Fibroblast of lung (primary cell): Measurements from ENCODE around the gene EXOC6. TPM values are rescaled to one million over a fixed set of nuclear protein-coding genes. Genes with fewer than 3 reads are reported as not detected.

ENCODE experiments used
- DNase-seq, 2 donors: peaks; one replicate each; pipeline versions ENCODE4 v3.0.0 to v3.0.0-alpha.2; 2010; ENCODE audit warnings: low read depth in 2 of 2
- H2AFZ ChIP-seq: 2 replicates; pipeline ENCODE4 v1.5.1; 2012; ENCODE audit warnings: low read length, control low read depth, inconsistent platforms
- H3K27ac ChIP-seq: 2 replicates; pipeline ENCODE4 v1.5.1; 2011; ENCODE audit warnings: low read length, control low read depth; ENCODE audit not compliant: insufficient read depth
- H3K27me3 ChIP-seq: 2 replicates; pipeline ENCODE4 v1.5.1; 2011; ENCODE audit warnings: mild to moderate bottlenecking, low read length; ENCODE audit not compliant: control insufficient read depth, insufficient read depth
- H3K36me3 ChIP-seq: 2 replicates; pipeline ENCODE4 v1.5.1; 2011; ENCODE audit warnings: low read length; ENCODE audit not compliant: control insufficient read depth, insufficient read depth
- H3K4me1 ChIP-seq: 2 replicates; pipeline ENCODE4 v1.5.1; 2011; ENCODE audit warnings: low read length; ENCODE audit not compliant: control insufficient read depth, insufficient read depth; ENCODE audit errors: extremely low read depth
- H3K4me2 ChIP-seq: 2 replicates; pipeline ENCODE4 v1.5.1; 2011; ENCODE audit warnings: low read length, control low read depth; ENCODE audit not compliant: insufficient read depth; ENCODE audit errors: extremely low read depth
- H3K4me3 ChIP-seq, 4 experiments: fragments of 200-600 bp in 1 of 4; sonication (generic) in 1 of 4; replicated peaks in 1 of 4; 2 replicates each; pipeline ENCODE4 v1.5.1; 2011 to 2016; ENCODE audit warnings: low read length in 4 of 4, low read depth in 3 of 4, mild to moderate bottlenecking in 3 of 4, control low read depth in 2 of 4, inconsistent platforms in 1 of 4, mixed read lengths in 1 of 4; ENCODE audit not compliant: insufficient read depth in 1 of 4; ENCODE audit errors: control extremely low read depth in 1 of 4
- H3K79me2 ChIP-seq: 2 replicates; pipeline ENCODE4 v1.5.1; 2012; ENCODE audit warnings: mild to moderate bottlenecking, low read length, inconsistent platforms; ENCODE audit not compliant: control insufficient read depth, insufficient read depth
- H3K9ac ChIP-seq: 2 replicates; pipeline ENCODE4 v1.5.1; 2011; ENCODE audit warnings: mild to moderate bottlenecking, low read length, control low read depth; ENCODE audit not compliant: insufficient read depth
- H3K9me3 ChIP-seq: 2 replicates; pipeline ENCODE4 v1.5.1; 2012; ENCODE audit warnings: low read depth, low read length; ENCODE audit not compliant: control insufficient read depth, insufficient read depth
- H4K20me1 ChIP-seq: 2 replicates; pipeline ENCODE4 v1.5.1; 2011; ENCODE audit warnings: low read length; ENCODE audit not compliant: control insufficient read depth, insufficient read depth; ENCODE audit errors: extremely low read depth
- EZH2 ChIP-seq: IDR thresholded peaks from 2 replicates; pipeline ENCODE4 v1.5.1; 2012; ENCODE audit warnings: low read length, control low read depth, mild to moderate bottlenecking; ENCODE audit errors: missing control alignments
- polyA plus RNA-seq, 2 donors: library from polyadenylated mRNA; depleted of rRNA in 1 of 2; stranded (reverse) in 1 of 2; unstranded in 1 of 2; fragments of >200 nt; gene quantifications; 2 replicates each; pipeline ENCODE4 v1.2.1, GENCODE V29; 2011 to 2012; ENCODE audit warnings: missing spikeins in 1 of 2
- total RNA-seq: library from RNA; depleted of rRNA; stranded (reverse); fragments of >200 nt; gene quantifications from 2 replicates; pipeline ENCODE4 v1.2.1, GENCODE V29; 2014
- TF ChIP-seq, protein P1 (sequence below), 2 donors: IDR thresholded peaks in 1 of 2; conservative IDR thresholded peaks in 1 of 2; 1 replicate in 1 of 2; 2 replicates in 1 of 2; pipeline ENCODE4 v1.5.1; 2011 to 2012; ENCODE audit warnings: low read length in 2 of 2, control low read depth in 1 of 2, inconsistent platforms in 1 of 2, low read depth in 1 of 2, mild to moderate bottlenecking in 1 of 2

The EXOC6 gene
- total and polyA plus RNA-seq, 2 donors (not counting 1 experiment from before 2014, with no cell fraction given) = 6.2 to 9.2 TPM

GRCh38 chr10:93095225-93095624 is 246.9 kb downstream of the EXOC6 start:
- Histone ChIP-seq H3K4me2 (no peak overlapping the region), H3K4me3 (no peak overlapping the region), H2AFZ (no peak overlapping the region), H3K27ac (no peak overlapping the region), H4K20me1 (no peaks in the 10 kb centered on the region), H3K27me3 (no peaks in the 10 kb centered on the region), H3K4me1 (no peaks in the 10 kb centered on the region), H3K36me3 (no peaks in the 10 kb centered on the region), H3K9me3 (no peaks in the 10 kb centered on the region), H3K9ac (no peak overlapping the region), H3K79me2 (no peaks in the 10 kb centered on the region)
- DNase-seq = no peak
- TF ChIP-seq, protein P1, sequence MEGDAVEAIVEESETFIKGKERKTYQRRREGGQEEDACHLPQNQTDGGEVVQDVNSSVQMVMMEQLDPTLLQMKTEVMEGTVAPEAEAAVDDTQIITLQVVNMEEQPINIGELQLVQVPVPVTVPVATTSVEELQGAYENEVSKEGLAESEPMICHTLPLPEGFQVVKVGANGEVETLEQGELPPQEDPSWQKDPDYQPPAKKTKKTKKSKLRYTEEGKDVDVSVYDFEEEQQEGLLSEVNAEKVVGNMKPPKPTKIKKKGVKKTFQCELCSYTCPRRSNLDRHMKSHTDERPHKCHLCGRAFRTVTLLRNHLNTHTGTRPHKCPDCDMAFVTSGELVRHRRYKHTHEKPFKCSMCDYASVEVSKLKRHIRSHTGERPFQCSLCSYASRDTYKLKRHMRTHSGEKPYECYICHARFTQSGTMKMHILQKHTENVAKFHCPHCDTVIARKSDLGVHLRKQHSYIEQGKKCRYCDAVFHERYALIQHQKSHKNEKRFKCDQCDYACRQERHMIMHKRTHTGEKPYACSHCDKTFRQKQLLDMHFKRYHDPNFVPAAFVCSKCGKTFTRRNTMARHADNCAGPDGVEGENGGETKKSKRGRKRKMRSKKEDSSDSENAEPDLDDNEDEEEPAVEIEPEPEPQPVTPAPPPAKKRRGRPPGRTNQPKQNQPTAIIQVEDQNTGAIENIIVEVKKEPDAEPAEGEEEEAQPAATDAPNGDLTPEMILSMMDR (conservative IDR thresholded peaks at IDR 0.05 in 1 of 2, IDR thresholded peaks at IDR 0.05 in 1 of 2; ENCODE audit: low read depth in 1 of 2, low read length in 2 of 2) = no peak
- no peak for TF ChIP-seq EZH2

DNA sequence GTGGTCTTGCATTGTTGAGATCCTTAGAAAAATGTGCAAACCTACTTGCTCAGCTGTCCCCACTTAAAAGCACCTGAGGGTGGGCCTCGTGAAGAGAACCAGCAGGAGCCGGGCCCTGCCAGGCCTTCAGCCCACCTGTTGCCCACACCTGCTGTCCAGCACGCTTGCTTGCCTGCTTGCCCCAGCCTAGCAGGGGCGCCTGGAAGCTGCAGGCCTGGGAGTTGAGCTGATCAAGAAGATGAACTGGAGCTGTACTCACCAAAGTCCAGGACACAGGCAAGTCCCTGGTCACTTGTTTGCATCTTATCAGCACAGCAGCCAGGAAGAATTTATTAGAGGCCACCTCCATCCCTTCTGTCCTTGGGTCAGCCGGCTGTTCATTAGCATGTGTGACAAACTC is 248.6 kb downstream of the EXOC6 start:
- no peaks in the 10 kb centered on the region for H3K36me3 ChIP-seq
- H3K9ac ChIP-seq = no peak overlapping the region

GRCh38 chr10:93097386-93097785 is 249.1 kb downstream of the EXOC6 start:
- TF ChIP-seq, protein P1 (conservative IDR thresholded peaks at IDR 0.05 in 1 of 2, IDR thresholded peaks at IDR 0.05 in 1 of 2; ENCODE audit: low read depth in 1 of 2, low read length in 2 of 2) = no peak
- no peak for TF ChIP-seq EZH2
- Histone ChIP-seq H3K4me3 (no peak overlapping the region), H3K4me1 (no peaks in the 10 kb centered on the region), H3K9me3 (no peaks in the 10 kb centered on the region), H3K79me2 (no peaks in the 10 kb centered on the region), H2AFZ (no peak overlapping the region), H3K4me2 (no peak overlapping the region), H3K27ac (no peak overlapping the region), H3K27me3 (no peaks in the 10 kb centered on the region), H3K9ac (no peak overlapping the region), H3K36me3 (no peaks in the 10 kb centered on the region), H4K20me1 (no peaks in the 10 kb centered on the region)
- DNase-seq = no peak

More for the DNA sequence above, 248.6 kb downstream of the EXOC6 start:
- DNase-seq = no peak
- Histone ChIP-seq H3K79me2 (no peaks in the 10 kb centered on the region), H3K4me1 (no peaks in the 10 kb centered on the region), H3K4me2 (no peak overlapping the region), H2AFZ (no peak overlapping the region), H3K27me3 (no peaks in the 10 kb centered on the region), H3K9me3 (no peaks in the 10 kb centered on the region), H3K4me3 (no peak overlapping the region), H4K20me1 (no peaks in the 10 kb centered on the region), H3K27ac (no peak overlapping the region)
- TF ChIP-seq EZH2 = no peak
- TF ChIP-seq, protein P1 (conservative IDR thresholded peaks at IDR 0.05 in 1 of 2, IDR thresholded peaks at IDR 0.05 in 1 of 2; ENCODE audit: low read depth in 1 of 2, low read length in 2 of 2) = no peak
